IMR-90 (cell line): ENCODE measurements around the gene FGF6. TPM values are rescaled to one million over a fixed set of nuclear protein-coding genes. Genes with fewer than 3 reads are reported as not detected.

ENCODE experiments used
- ATAC-seq: fragments of 200-7000 bp; cut with Tn5 transposase; 2 replicates; pipeline ENCODE4 v1.9.1; 2020; ENCODE audit warnings: low read depth, mild to moderate bottlenecking, moderate library complexity
- BruUV-seq: library from RNA; stranded (reverse); fragments of 400-500 nt; replicated peaks from 2 replicates; lab custom pipeline; 2021; lab: Mats Ljungman, UMichigan
- CTCF ChIA-PET: fragments of 300-600 bp; formaldehyde crosslinking; extraction: SDS; loops from one replicate; lab custom pipeline; 2021; ENCODE audit warnings: antibody characterized with exemption; lab: Yijun Ruan, JAX
- POLR2A ChIA-PET: fragments of 300-600 bp; sonication (Branson Sonifier 250); formaldehyde crosslinking; loops from one replicate; lab custom pipeline; 2022; ENCODE audit warnings: antibody characterized with exemption; ENCODE audit not compliant: unreplicated experiment; lab: Charles Lee
- DNase-seq: peaks from one replicate; pipeline ENCODE4 v3.0.0; 2013
- H2AFZ ChIP-seq: replicated peaks from 2 replicates; pipeline ENCODE3; 2013; ENCODE audit warnings: low read length, mild to moderate bottlenecking; ENCODE audit not compliant: poor library complexity
- H2AK5ac ChIP-seq: 2 replicates; pipeline ENCODE4 v1.6.1; 2013; ENCODE audit warnings: low read depth, low read length, inconsistent platforms
- H2AK9ac ChIP-seq: replicated peaks from 2 replicates; pipeline ENCODE3; 2013; ENCODE audit warnings: mild to moderate bottlenecking, low read depth, low read length, moderate library complexity; ENCODE audit not compliant: poor library complexity
- H2BK120ac ChIP-seq: 2 replicates; pipeline ENCODE4 v1.6.1; 2013; ENCODE audit warnings: low read depth, low read length, inconsistent platforms
- H2BK15ac ChIP-seq: 3 replicates; pipeline ENCODE4 v1.6.1; 2013; ENCODE audit warnings: low read depth, low read length, inconsistent platforms
- H2BK20ac ChIP-seq: 2 replicates; pipeline ENCODE4 v1.6.1; 2013; ENCODE audit warnings: low read depth, mild to moderate bottlenecking, inconsistent platforms, low read length, moderate library complexity
- H2BK5ac ChIP-seq: 2 replicates; pipeline ENCODE4 v1.6.1; 2013; ENCODE audit warnings: mild to moderate bottlenecking, low read depth, low read length, inconsistent platforms; ENCODE audit not compliant: poor library complexity, severe bottlenecking
- H3K14ac ChIP-seq: replicated peaks from 2 replicates; pipeline ENCODE4 v1.6.1; 2013; ENCODE audit warnings: low read depth, low read length, inconsistent platforms
- H3K18ac ChIP-seq: 2 replicates; pipeline ENCODE4 v1.6.1; 2013; ENCODE audit warnings: low read depth, low read length, control low read depth
- H3K23ac ChIP-seq: 2 replicates; pipeline ENCODE4 v1.6.1; 2013; ENCODE audit warnings: low read depth, low read length, inconsistent platforms
- H3K27ac ChIP-seq: 2 replicates; pipeline ENCODE4 v1.5.1; 2013; ENCODE audit warnings: mild to moderate bottlenecking, control low read depth, low read length; ENCODE audit not compliant: insufficient read depth
- H3K27me3 ChIP-seq: 2 replicates; pipeline ENCODE4 v1.6.1; 2013; ENCODE audit warnings: low read length; ENCODE audit not compliant: control insufficient read depth, insufficient read depth
- H3K36me3 ChIP-seq: 2 replicates; pipeline ENCODE4 v1.6.1; 2013; ENCODE audit warnings: low read length, mixed read lengths; ENCODE audit not compliant: control insufficient read depth, insufficient read depth
- H3K4ac ChIP-seq: 2 replicates; pipeline ENCODE4 v1.6.1; 2013; ENCODE audit warnings: low read depth, low read length, inconsistent platforms
- H3K4me1 ChIP-seq: 2 replicates; pipeline ENCODE4 v1.6.1; 2013; ENCODE audit warnings: low read length, mixed read lengths; ENCODE audit not compliant: control insufficient read depth, insufficient read depth
- H3K4me2 ChIP-seq: 2 replicates; pipeline ENCODE4 v1.6.1; 2013; ENCODE audit warnings: low read depth, mild to moderate bottlenecking, control low read depth, low read length, moderate library complexity
- H3K4me3 ChIP-seq: 2 replicates; pipeline ENCODE4 v1.5.1; 2013; ENCODE audit warnings: low read depth, mild to moderate bottlenecking, control low read depth, low read length, moderate library complexity; ENCODE audit not compliant: insufficient read depth
- H3K56ac ChIP-seq: 2 replicates; pipeline ENCODE4 v1.6.1; 2013; ENCODE audit warnings: low read length, inconsistent platforms; ENCODE audit not compliant: insufficient read depth; ENCODE audit errors: extremely low read depth
- H3K79me1 ChIP-seq, 2 experiments: 2 replicates each; pipeline ENCODE4 v1.6.1; 2013; ENCODE audit warnings: low read length in 2 of 2, inconsistent platforms in 1 of 2, low read depth in 1 of 2
- H3K9ac ChIP-seq: 2 replicates; pipeline ENCODE4 v1.6.1; 2013; ENCODE audit warnings: low read depth, low read length, control low read depth
- H3K9me1 ChIP-seq: 2 replicates; pipeline ENCODE4 v1.6.1; 2013; ENCODE audit warnings: low read length, inconsistent platforms; ENCODE audit not compliant: insufficient read depth
- H3K9me3 ChIP-seq: 2 replicates; pipeline ENCODE4 v1.6.1; 2013; ENCODE audit warnings: low read length; ENCODE audit not compliant: control insufficient read depth, insufficient read depth
- H4K20me1 ChIP-seq: 2 replicates; pipeline ENCODE4 v1.6.1; 2013; ENCODE audit warnings: low read length, inconsistent platforms; ENCODE audit not compliant: insufficient read depth
- H4K5ac ChIP-seq: 2 replicates; pipeline ENCODE4 v1.6.1; 2013; ENCODE audit warnings: mild to moderate bottlenecking, low read depth, low read length, control low read depth
- H4K8ac ChIP-seq, 2 experiments: 2 replicates each; pipeline ENCODE4 v1.6.1; 2013; ENCODE audit warnings: low read depth in 2 of 2, low read length in 2 of 2, control low read depth in 1 of 2, inconsistent platforms in 1 of 2
- H4K91ac ChIP-seq: 2 replicates; pipeline ENCODE4 v1.6.1; 2013; ENCODE audit warnings: low read depth, low read length, inconsistent platforms; ENCODE audit not compliant: insufficient read depth
- BHLHE40 ChIP-seq: fragments of 150-350 bp; IDR thresholded peaks from 2 replicates; pipeline ENCODE4 v1.6.1; 2016; ENCODE audit warnings: mild to moderate bottlenecking, low read depth, low read length
- CEBPB ChIP-seq: IDR thresholded peaks from 2 replicates; pipeline ENCODE4 v1.6.1; 2012; ENCODE audit warnings: low read depth, low read length, improper control_type of control experiment
- CHD1 ChIP-seq: IDR thresholded peaks from 2 replicates; pipeline ENCODE4 v1.6.1; 2012; ENCODE audit warnings: low read depth, low read length, improper control_type of control experiment
- FOS ChIP-seq: fragments of 150-350 bp; IDR thresholded peaks from 2 replicates; pipeline ENCODE4 v1.6.1; 2016; ENCODE audit warnings: low read depth, low read length
- MAFK ChIP-seq: IDR thresholded peaks from 2 replicates; pipeline ENCODE4 v1.6.1; 2012; ENCODE audit warnings: low read depth, low read length, improper control_type of control experiment
- MAZ ChIP-seq: IDR thresholded peaks from 2 replicates; pipeline ENCODE4 v1.6.1; 2012; ENCODE audit warnings: low read depth, mild to moderate bottlenecking, low read length, improper control_type of control experiment, moderate library complexity, borderline replicate concordance
- MXI1 ChIP-seq: IDR thresholded peaks from 2 replicates; pipeline ENCODE4 v1.6.1; 2012; ENCODE audit warnings: low read depth, mild to moderate bottlenecking, low read length, moderate library complexity, borderline replicate concordance
- POLR2A ChIP-seq: IDR thresholded peaks from 2 replicates; pipeline ENCODE4 v1.6.1; 2012; ENCODE audit warnings: mild to moderate bottlenecking, low read depth, low read length
- RCOR1 ChIP-seq: IDR thresholded peaks from 2 replicates; pipeline ENCODE4 v1.6.1; 2012; ENCODE audit warnings: mild to moderate bottlenecking, low read length, improper control_type of control experiment; ENCODE audit not compliant: insufficient replicate concordance
- RFX5 ChIP-seq: IDR thresholded peaks from 2 replicates; pipeline ENCODE4 v1.8.0; 2012; ENCODE audit warnings: low read depth, mild to moderate bottlenecking, low read length, moderate library complexity
- SMC3 ChIP-seq: fragments of 150-350 bp; IDR thresholded peaks from 2 replicates; pipeline ENCODE4 v1.6.1; 2016; ENCODE audit warnings: low read depth, mild to moderate bottlenecking, antibody characterized with exemption, low read length, moderate library complexity
- WGBS, 2 experiments: methylation state at CpG; one replicate each; pipeline versions ENCODE4 v1.1.5 to v1.1.7; 2013; ENCODE audit warnings: missing lambda C conversion rate in 2 of 2; ENCODE audit not compliant: insufficient read length in 1 of 2; ENCODE audit errors: extremely low coverage in 2 of 2; 5-methylcytosine and 5-hydroxymethylcytosine counted together
- dilution Hi-C: fragments of 300-500 bp; cut with HindIII; formaldehyde crosslinking; loops from one replicate; pipeline ENCODE4 v1.14.3; 2018; ENCODE audit warnings: low sequenced_read_pairs; ENCODE audit not compliant: unreplicated experiment
- in situ Hi-C: fragments of 300-500 bp; cut with MboI; formaldehyde crosslinking; loops from 3 replicates; pipeline ENCODE4 v1.14.3; 2019; ENCODE audit warnings: low sequenced_read_pairs, inconsistent platforms, mixed read lengths
- intact Hi-C: fragments of 100-400 bp; cut with micrococcal nuclease; formaldehyde crosslinking; loops from 2 replicates; pipeline ENCODE4 v1.10.0; 2022
- polyA plus RNA-seq, 3 experiments: library from polyadenylated mRNA; depleted of rRNA; stranded (reverse); fragments of >200 nt; gene quantifications; 2 replicates each; pipeline ENCODE4 v1.2.3, GENCODE V29; 2012; ENCODE audit warnings: low replicate concordance in 1 of 3
- total RNA-seq: library from RNA; depleted of rRNA; stranded (reverse); fragments of >200 nt; gene quantifications from 2 replicates; pipeline ENCODE4 v1.2.3, GENCODE V29; 2012
- TF ChIP-seq, protein P1 (sequence below): fragments of 150-350 bp; IDR thresholded peaks from 2 replicates; pipeline ENCODE4 v1.6.1; 2016; ENCODE audit warnings: low read depth, mild to moderate bottlenecking, low read length, moderate library complexity, borderline replicate concordance
- TF ChIP-seq, protein P2 (sequence below): conservative IDR thresholded peaks from 2 replicates; pipeline ENCODE4 v1.5.1; 2012; ENCODE audit warnings: mild to moderate bottlenecking, low read depth, low read length, improper control_type of control experiment
- TF ChIP-seq, protein P3 (sequence below): fragments of 150-350 bp; IDR thresholded peaks from 2 replicates; pipeline ENCODE4 v1.6.1; 2017; ENCODE audit warnings: mild to moderate bottlenecking, antibody characterized with exemption, low read length, low read depth

FGF6 gene
- total and polyA plus RNA-seq, 2 of the 4 experiments (the other 2 are of a cell fraction), result not detected

DNA sequence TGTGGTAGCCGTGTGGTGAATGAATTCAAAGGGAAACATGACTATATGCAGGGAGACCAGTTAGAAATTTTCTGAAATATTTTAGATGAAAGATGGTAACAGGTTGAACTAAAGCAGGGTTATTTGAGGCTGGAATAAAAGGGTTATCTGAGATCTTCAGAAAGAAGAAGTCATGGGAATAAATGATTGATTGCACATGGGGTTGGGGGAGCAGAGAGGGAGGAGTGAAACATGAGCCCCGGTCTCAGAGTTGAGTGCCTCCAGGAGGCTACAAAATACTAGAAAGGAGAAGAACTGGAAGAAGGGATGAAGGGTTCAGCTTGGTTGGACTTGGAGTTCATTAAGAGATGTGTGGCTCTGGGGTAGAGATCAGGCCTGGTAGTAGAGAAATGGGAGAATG lies 49.8 kb downstream of the FGF6 start:
- CTCF ChIA-PET, result no interaction called here
- POLR2A ChIA-PET, result no interaction called here
- ATAC-seq, result no peak

More for the DNA sequence above, 49.8 kb downstream of the FGF6 start:
- intact Hi-C loops, result no loop called here
- H3K36me3 ChIP-seq, result no peaks in the 10 kb centered on the region
- H4K5ac ChIP-seq, result no peak overlapping the region
- no peak overlapping the region for H2AK9ac ChIP-seq
- TF ChIP-seq SMC3 (no peak), RCOR1 (no peak), CHD1 (no peak), RFX5 (no peak), POLR2A (no peak), MAFK (no peak), MAZ (no peak), MXI1 (no peak), CEBPB (no peak), FOS (no peak), BHLHE40 (no peak)
- TF ChIP-seq, protein P1, sequence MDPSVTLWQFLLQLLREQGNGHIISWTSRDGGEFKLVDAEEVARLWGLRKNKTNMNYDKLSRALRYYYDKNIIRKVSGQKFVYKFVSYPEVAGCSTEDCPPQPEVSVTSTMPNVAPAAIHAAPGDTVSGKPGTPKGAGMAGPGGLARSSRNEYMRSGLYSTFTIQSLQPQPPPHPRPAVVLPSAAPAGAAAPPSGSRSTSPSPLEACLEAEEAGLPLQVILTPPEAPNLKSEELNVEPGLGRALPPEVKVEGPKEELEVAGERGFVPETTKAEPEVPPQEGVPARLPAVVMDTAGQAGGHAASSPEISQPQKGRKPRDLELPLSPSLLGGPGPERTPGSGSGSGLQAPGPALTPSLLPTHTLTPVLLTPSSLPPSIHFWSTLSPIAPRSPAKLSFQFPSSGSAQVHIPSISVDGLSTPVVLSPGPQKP, result no peak
- TF ChIP-seq, protein P2, sequence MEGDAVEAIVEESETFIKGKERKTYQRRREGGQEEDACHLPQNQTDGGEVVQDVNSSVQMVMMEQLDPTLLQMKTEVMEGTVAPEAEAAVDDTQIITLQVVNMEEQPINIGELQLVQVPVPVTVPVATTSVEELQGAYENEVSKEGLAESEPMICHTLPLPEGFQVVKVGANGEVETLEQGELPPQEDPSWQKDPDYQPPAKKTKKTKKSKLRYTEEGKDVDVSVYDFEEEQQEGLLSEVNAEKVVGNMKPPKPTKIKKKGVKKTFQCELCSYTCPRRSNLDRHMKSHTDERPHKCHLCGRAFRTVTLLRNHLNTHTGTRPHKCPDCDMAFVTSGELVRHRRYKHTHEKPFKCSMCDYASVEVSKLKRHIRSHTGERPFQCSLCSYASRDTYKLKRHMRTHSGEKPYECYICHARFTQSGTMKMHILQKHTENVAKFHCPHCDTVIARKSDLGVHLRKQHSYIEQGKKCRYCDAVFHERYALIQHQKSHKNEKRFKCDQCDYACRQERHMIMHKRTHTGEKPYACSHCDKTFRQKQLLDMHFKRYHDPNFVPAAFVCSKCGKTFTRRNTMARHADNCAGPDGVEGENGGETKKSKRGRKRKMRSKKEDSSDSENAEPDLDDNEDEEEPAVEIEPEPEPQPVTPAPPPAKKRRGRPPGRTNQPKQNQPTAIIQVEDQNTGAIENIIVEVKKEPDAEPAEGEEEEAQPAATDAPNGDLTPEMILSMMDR, result no peak
- TF ChIP-seq, protein P3, sequence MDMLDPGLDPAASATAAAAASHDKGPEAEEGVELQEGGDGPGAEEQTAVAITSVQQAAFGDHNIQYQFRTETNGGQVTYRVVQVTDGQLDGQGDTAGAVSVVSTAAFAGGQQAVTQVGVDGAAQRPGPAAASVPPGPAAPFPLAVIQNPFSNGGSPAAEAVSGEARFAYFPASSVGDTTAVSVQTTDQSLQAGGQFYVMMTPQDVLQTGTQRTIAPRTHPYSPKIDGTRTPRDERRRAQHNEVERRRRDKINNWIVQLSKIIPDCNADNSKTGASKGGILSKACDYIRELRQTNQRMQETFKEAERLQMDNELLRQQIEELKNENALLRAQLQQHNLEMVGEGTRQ, result no peak
- H3K27me3 ChIP-seq, result peaks cover 1% of the 10 kb centered on the region
- H2BK15ac ChIP-seq, result no peak overlapping the region
- no peaks in the 10 kb centered on the region for H4K20me1 ChIP-seq
- dilution Hi-C loops, result no loop called here
- H2BK5ac ChIP-seq, result no peak overlapping the region
- H3K4me2 ChIP-seq, result no peak overlapping the region
- no peak overlapping the region for H3K18ac ChIP-seq
- no peak overlapping the region for H4K91ac ChIP-seq
- H2AFZ ChIP-seq, result no peak overlapping the region
- in situ Hi-C loops, result no loop called here
- no peaks in the 10 kb centered on the region for H3K9me1 ChIP-seq
- H2BK120ac ChIP-seq, result no peak overlapping the region
- H3K79me1 ChIP-seq, result no peaks in the 10 kb centered on the region
- H3K4me1 ChIP-seq, result no peaks in the 10 kb centered on the region
- H3K9me3 ChIP-seq, result no peaks in the 10 kb centered on the region
- no peak overlapping the region for H3K23ac ChIP-seq
- WGBS, 2 experiments, result 57% methylated on average over 1 of the region's 2 CpGs; no CpG with 5 or more reads in 1 of the 2 experiments
- no peak overlapping the region for H4K8ac ChIP-seq
- DNase-seq, result no peak
- no peak overlapping the region for H2AK5ac ChIP-seq
- H3K4me3 ChIP-seq, result no peak overlapping the region
- H3K4ac ChIP-seq, result no peak overlapping the region
- no peak overlapping the region for H3K14ac ChIP-seq
- no peak overlapping the region for H3K9ac ChIP-seq
- H3K56ac ChIP-seq, result no peak overlapping the region
- H2BK20ac ChIP-seq, result no peak overlapping the region
- no TSS peak for BruUV-seq
- no peak overlapping the region for H3K27ac ChIP-seq
